ENCODE measurements around the gene PPP1R1A. TPM values are rescaled to one million over a fixed set of nuclear protein-coding genes. Genes with fewer than 3 reads are reported as not detected.

PPP1R1A gene
- total and polyA plus RNA-seq, 12 donors = 0.14 to 32.5 (median 1.4) TPM; not detected in 1

DNA sequence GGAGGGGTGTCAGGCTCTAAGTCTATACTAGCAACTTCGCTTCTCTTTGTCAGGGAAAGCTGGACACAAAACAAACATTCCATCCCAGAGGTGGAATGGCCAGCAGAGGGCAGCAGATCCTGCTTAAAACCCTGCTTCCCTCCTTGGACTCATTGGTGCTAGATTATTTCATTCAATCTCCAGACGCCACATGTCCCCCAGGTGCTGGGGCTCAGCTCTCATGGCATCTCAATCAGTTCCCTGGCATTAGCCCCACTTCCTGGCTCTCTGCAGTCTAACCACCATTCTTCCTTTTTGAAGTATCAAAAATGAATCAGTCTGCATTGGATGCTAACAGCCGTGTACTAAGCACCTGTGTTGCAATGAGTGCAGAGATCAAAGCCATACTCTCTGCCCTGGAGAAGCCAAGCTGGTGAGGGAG lies 8.1 kb upstream of the PPP1R1A start:
- H3K4me3 ChIP-seq = no peak overlapping the region
- peak; percentile 42 to 84 (median 73) for DNase-seq
- intact Hi-C loops (cut with DNase I) = loop anchor here (5.0 to 10.0 kb wide), 2 partner anchors 361 to 368 kb away; no protein-coding TSS in a partner anchor
- 24 to 37% (median 32%) methylated on average over 3 of the region's 3 CpGs for WGBS, 4 donors
- no peak overlapping the region for H3K27ac ChIP-seq
- H3K36me3 ChIP-seq (replicated peaks in 1 of 2) = no peaks in the 10 kb centered on the region
- no peaks in the 10 kb centered on the region for H3K9me3 ChIP-seq (replicated peaks in 1 of 3)
- no peaks in the 10 kb centered on the region for H3K4me1 ChIP-seq (replicated peaks in 1 of 2)
- H3K27me3 ChIP-seq = peaks cover 6% of the 10 kb centered on the region
- TF ChIP-seq POLR2A (IDR thresholded peaks at IDR 0.05) = no peak
- TF ChIP-seq, protein P1, sequence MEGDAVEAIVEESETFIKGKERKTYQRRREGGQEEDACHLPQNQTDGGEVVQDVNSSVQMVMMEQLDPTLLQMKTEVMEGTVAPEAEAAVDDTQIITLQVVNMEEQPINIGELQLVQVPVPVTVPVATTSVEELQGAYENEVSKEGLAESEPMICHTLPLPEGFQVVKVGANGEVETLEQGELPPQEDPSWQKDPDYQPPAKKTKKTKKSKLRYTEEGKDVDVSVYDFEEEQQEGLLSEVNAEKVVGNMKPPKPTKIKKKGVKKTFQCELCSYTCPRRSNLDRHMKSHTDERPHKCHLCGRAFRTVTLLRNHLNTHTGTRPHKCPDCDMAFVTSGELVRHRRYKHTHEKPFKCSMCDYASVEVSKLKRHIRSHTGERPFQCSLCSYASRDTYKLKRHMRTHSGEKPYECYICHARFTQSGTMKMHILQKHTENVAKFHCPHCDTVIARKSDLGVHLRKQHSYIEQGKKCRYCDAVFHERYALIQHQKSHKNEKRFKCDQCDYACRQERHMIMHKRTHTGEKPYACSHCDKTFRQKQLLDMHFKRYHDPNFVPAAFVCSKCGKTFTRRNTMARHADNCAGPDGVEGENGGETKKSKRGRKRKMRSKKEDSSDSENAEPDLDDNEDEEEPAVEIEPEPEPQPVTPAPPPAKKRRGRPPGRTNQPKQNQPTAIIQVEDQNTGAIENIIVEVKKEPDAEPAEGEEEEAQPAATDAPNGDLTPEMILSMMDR (IDR thresholded peaks at IDR 0.05) = peak; percentile 53 to 83 (median 62)

- Histone ChIP-seq H3K4me3 (no peak overlapping the region), H3K36me3 (replicated peaks in 1 of 2) (no peaks in the 10 kb centered on the region), H3K27ac (no peak overlapping the region), H3K9me3 (replicated peaks in 1 of 3) (no peaks in the 10 kb centered on the region), H3K27me3 (peaks cover 6% of the 10 kb centered on the region), H3K4me1 (replicated peaks in 1 of 2) (no peaks in the 10 kb centered on the region)
- intact Hi-C loops (cut with DNase I) = loop anchor here (5.0 to 10.0 kb wide), 2 partner anchors 362 to 369 kb away; no protein-coding TSS in a partner anchor
- no peak for DNase-seq
- TF ChIP-seq POLR2A (IDR thresholded peaks at IDR 0.05) = no peak
- TF ChIP-seq, protein P1 (IDR thresholded peaks at IDR 0.05) = no peak
- 69 to 82% (median 73%) methylated on average over 3 of the region's 3 CpGs for WGBS, 4 donors
These were observed 7.0 kb upstream of the PPP1R1A start for GRCh38 chr12:54595471-54595870.

GRCh38 chr12:54593725-54594124 lies 5.3 kb upstream of the PPP1R1A start:
- Histone ChIP-seq H3K4me1 (replicated peaks in 1 of 2) (no peaks in the 10 kb centered on the region), H3K27me3 (peaks cover 5% of the 10 kb centered on the region), H3K27ac (no peak overlapping the region), H3K4me3 (no peak overlapping the region), H3K36me3 (replicated peaks in 1 of 2) (no peaks in the 10 kb centered on the region), H3K9me3 (replicated peaks in 1 of 3) (no peaks in the 10 kb centered on the region)
- 56 to 72% (median 68%) methylated on average over 4 to 5 of the region's 5 CpGs for WGBS, 4 donors
- intact Hi-C loops (cut with DNase I) = loop anchor here in 1 of 2 donors (10.0 kb wide), 1 partner anchor 371 kb away; no protein-coding TSS in a partner anchor
- no peak for DNase-seq
- TF ChIP-seq POLR2A (IDR thresholded peaks at IDR 0.05) = no peak
- TF ChIP-seq, protein P1 (IDR thresholded peaks at IDR 0.05) = no peak

DNA sequence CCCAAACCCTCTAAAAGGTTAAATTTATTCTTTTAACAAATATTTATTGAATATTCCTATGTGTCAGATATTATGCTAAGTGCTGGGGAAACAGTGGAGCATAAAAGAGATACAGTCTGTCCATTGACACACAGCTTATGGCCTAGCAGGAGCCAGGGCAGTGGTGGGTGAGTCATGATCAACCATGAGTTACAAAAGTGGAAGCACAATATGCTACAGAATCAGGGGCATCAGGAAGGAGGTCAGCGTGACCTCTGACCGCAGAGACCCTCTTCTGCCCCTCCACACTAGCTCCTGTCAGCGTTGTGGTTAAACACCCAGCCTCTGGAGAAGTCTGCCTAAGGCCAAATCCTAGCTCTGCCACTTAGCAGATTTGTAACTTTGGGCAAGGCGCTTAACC lies 4.7 kb upstream of the PPP1R1A start:
- H3K27me3 ChIP-seq = no peaks in the 10 kb centered on the region
- H3K36me3 ChIP-seq (replicated peaks in 1 of 2) = no peaks in the 10 kb centered on the region
- 62 to 79% (median 64%) methylated on average over 2 to 4 of the region's 4 CpGs for WGBS, 4 donors
- intact Hi-C loops (cut with DNase I) = loop anchor here in 1 of 2 donors (10.0 kb wide), 1 partner anchor 372 kb away; no protein-coding TSS in a partner anchor
- no peaks in the 10 kb centered on the region for H3K9me3 ChIP-seq (replicated peaks in 1 of 3)
- H3K4me3 ChIP-seq = no peak overlapping the region
- H3K27ac ChIP-seq = no peak overlapping the region
- no peak for DNase-seq
- TF ChIP-seq, protein P1 (IDR thresholded peaks at IDR 0.05) = no peak
- TF ChIP-seq POLR2A (IDR thresholded peaks at IDR 0.05) = no peak
- peaks cover 0 to 2% of the 10 kb centered on the region in 2 donors for H3K4me1 ChIP-seq (replicated peaks in 1 of 2)
